ELF-1 (cell line): ENCODE results near the gene RIMKLA.
A peak's percentile ranks its signal among the peaks of the same experiment; 100 is the strongest.

Experiments
- DNase-seq: peaks from one replicate; pipeline ENCODE4 v3.0.0-alpha.2; 2016; ENCODE audit warnings: low read depth, low spot score

Gene RIMKLA

GRCh38 chr1:42427240-42427639 is 46.6 kb downstream of the RIMKLA start:
- no peak for DNase-seq

- no peak for DNase-seq
Observed at GRCh38 chr1:42429603-42430002, 49.0 kb downstream of the RIMKLA start.

GRCh38 chr1:42430286-42431135 is 49.9 kb downstream of the RIMKLA start:
- DNase-seq = no peak

GRCh38 chr1:42431514-42431913 is 50.9 kb downstream of the RIMKLA start:
- no peak for DNase-seq

- DNase-seq = peak; percentile 44
Observed at GRCh38 chr1:42432714-42433113, 52.1 kb downstream of the RIMKLA start.

GRCh38 chr1:42433369-42433768 is 52.8 kb downstream of the RIMKLA start:
- peak; percentile 37 for DNase-seq

GRCh38 chr1:42434340-42434739 is 53.7 kb downstream of the RIMKLA start:
- peak; percentile 19 for DNase-seq

- DNase-seq = no peak
Observed at GRCh38 chr1:42439940-42440339, 59.3 kb downstream of the RIMKLA start.

- DNase-seq = no peak
Observed at GRCh38 chr1:42442662-42443061, 62.1 kb downstream of the RIMKLA start.

- no peak for DNase-seq
Observed at GRCh38 chr1:42449256-42449655, 68.7 kb downstream of the RIMKLA start.

GRCh38 chr1:42450061-42450460 is 69.5 kb downstream of the RIMKLA start:
- no peak for DNase-seq

GRCh38 chr1:42453386-42453785 is 72.8 kb downstream of the RIMKLA start:
- no peak for DNase-seq

- no peak for DNase-seq
Observed at GRCh38 chr1:42454403-42454802, 73.8 kb downstream of the RIMKLA start.

GRCh38 chr1:42456010-42456753 is 75.6 kb downstream of the RIMKLA start, which contains the start of the genes PPCS and ZMYND12:
PPCS (plus strand) TSS chr1:42456543; CDS start chr1:42456566, 23 bp downstream.
ZMYND12 (minus strand) TSS chr1:42456022; CDS start chr1:42455997, 25 bp downstream.
- peak; percentile 89 for DNase-seq

- peak; percentile 85 for DNase-seq
Observed at GRCh38 chr1:42456754-42457089, 76.1 kb downstream of the RIMKLA start.

- DNase-seq = no peak
Observed at GRCh38 chr1:42461196-42461595, 80.6 kb downstream of the RIMKLA start.

- peak; percentile 99 for DNase-seq
Observed at GRCh38 chr1:42462828-42463763, 82.5 kb downstream of the RIMKLA start, which contains the start of gene CCDC30. CCDC30 (plus strand) TSS chr1:42463286; CDS start chr1:42480552, 17,266 bp downstream.

- DNase-seq = no peak
Observed at GRCh38 chr1:42463921-42464320, 83.3 kb downstream of the RIMKLA start.

- DNase-seq = no peak
Observed at GRCh38 chr1:42466030-42466429, 85.4 kb downstream of the RIMKLA start.

GRCh38 chr1:42469727-42470126 is 89.1 kb downstream of the RIMKLA start:
- DNase-seq = no peak
